Epithelial cell of esophagus (primary cell): ENCODE measurements around the gene RPL27.
"Not testable (repeated sequence)": the region's sequence is repeated elsewhere in the genome, so short reads cannot be mapped to it uniquely, and the experiment has no call there.

Experiments used
- DNase-seq: peaks from one replicate; pipeline ENCODE4 v3.0.0; 2010; ENCODE audit warnings: low read depth
- H3K4me3 ChIP-seq: 2 replicates; pipeline ENCODE4 v1.5.1; 2011; ENCODE audit warnings: mild to moderate bottlenecking, low read length, control low read depth
- TF ChIP-seq, protein P1 (sequence below): IDR thresholded peaks from 2 replicates; pipeline ENCODE4 v1.5.1; 2011; ENCODE audit warnings: low read depth, mild to moderate bottlenecking, low read length, control low read depth, inconsistent platforms; ENCODE audit not compliant: insufficient read depth; ENCODE audit errors: missing control alignments

The RPL27 gene

GRCh38 chr17:42997390-42997983, 732 bp upstream of the RPL27 start:
- TF ChIP-seq, protein P1, sequence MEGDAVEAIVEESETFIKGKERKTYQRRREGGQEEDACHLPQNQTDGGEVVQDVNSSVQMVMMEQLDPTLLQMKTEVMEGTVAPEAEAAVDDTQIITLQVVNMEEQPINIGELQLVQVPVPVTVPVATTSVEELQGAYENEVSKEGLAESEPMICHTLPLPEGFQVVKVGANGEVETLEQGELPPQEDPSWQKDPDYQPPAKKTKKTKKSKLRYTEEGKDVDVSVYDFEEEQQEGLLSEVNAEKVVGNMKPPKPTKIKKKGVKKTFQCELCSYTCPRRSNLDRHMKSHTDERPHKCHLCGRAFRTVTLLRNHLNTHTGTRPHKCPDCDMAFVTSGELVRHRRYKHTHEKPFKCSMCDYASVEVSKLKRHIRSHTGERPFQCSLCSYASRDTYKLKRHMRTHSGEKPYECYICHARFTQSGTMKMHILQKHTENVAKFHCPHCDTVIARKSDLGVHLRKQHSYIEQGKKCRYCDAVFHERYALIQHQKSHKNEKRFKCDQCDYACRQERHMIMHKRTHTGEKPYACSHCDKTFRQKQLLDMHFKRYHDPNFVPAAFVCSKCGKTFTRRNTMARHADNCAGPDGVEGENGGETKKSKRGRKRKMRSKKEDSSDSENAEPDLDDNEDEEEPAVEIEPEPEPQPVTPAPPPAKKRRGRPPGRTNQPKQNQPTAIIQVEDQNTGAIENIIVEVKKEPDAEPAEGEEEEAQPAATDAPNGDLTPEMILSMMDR = no peak
- no peak for DNase-seq
- peak overlapping the region; percentile 30 for H3K4me3 ChIP-seq

DNA sequence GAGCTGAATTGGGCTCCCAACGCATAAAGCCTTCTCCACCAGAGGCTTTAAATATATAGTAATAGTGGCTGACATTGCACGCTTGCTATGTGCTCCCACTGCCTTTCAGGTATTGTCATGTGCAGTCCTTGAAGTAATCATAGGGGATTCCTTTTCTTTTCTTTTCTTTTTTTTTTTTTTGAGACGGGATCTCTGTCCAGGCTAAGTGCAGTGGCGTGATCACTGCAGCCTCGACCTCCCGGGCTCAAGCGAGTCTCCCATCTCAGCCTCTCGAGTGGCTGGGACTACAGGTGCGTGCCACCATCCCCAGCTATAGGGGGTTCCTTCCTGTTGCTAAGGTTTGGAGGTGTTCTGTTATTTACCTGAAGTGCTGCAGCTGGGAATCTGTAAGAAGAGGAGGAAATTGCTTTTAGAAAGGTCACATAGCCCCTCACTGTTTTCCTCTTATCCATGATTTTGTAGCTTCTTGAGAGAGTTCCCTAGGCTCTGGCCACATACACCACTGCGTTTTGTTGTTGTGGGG, 845 bp downstream of the RPL27 start:
- no peak for DNase-seq
- H3K4me3 ChIP-seq = peak overlapping the region; percentile 90
- TF ChIP-seq, protein P1 = no peak

GRCh38 chr17:43000894-43001293, 2.7 kb downstream of the RPL27 start:
- not testable (repeated sequence) for H3K4me3 ChIP-seq, DNase-seq

GRCh38 chr17:43003542-43004172, 5.4 kb downstream of the RPL27 start:
- DNase-seq = peak; percentile 73
- TF ChIP-seq, protein P1 = peak; percentile 36
- no peak overlapping the region for H3K4me3 ChIP-seq

- DNase-seq = peak; percentile 74
- H3K4me3 ChIP-seq = peak within 1 kb of the TSS; percentile 53
- TF ChIP-seq, protein P1 = peak; percentile 27
Measured at GRCh38 chr17:43006639-43007551, 8.7 kb downstream of the RPL27 start, which contains the start of gene IFI35. Gene IFI35 (plus strand): TSS chr17:43006784. CDS start chr17:43006948, 164 bp downstream.

GRCh38 chr17:43010667-43011308, 12.6 kb downstream of the RPL27 start:
- H3K4me3 ChIP-seq = no peak overlapping the region
- TF ChIP-seq, protein P1 = no peak
- DNase-seq = no peak
